Endothelial cell of umbilical vein (primary cell): ENCODE measurements around the gene FKRP.

ENCODE experiments used
- CTCF ChIP-seq, 2 donors: IDR thresholded peaks; 1 replicate in 1 of 2; 2 replicates in 1 of 2; pipeline ENCODE4 v1.5.1; 2011; ENCODE audit warnings: low read length in 2 of 2, mild to moderate bottlenecking in 2 of 2, moderate library complexity in 2 of 2, control low read depth in 1 of 2, inconsistent platforms in 1 of 2, low read depth in 1 of 2; ENCODE audit not compliant: insufficient read depth in 1 of 2; ENCODE audit errors: extremely low read depth in 1 of 2
- EZH2 ChIP-seq: IDR thresholded peaks from 2 replicates; pipeline ENCODE4 v1.6.1; 2012; ENCODE audit warnings: borderline replicate concordance, low read depth, mild to moderate bottlenecking, moderate library complexity, low read length, inconsistent platforms; ENCODE audit not compliant: severe bottlenecking
- JUN ChIP-seq: IDR thresholded peaks from 2 replicates; pipeline ENCODE4 v1.6.1; 2011; ENCODE audit warnings: borderline replicate concordance, low read depth; ENCODE audit not compliant: insufficient read length, insufficient read depth
- MAX ChIP-seq: IDR thresholded peaks from 2 replicates; pipeline ENCODE4 v1.6.1; 2011; ENCODE audit not compliant: insufficient read depth, insufficient read length
- POLR2A ChIP-seq: IDR thresholded peaks from 2 replicates; pipeline ENCODE4 v1.6.1; 2012; ENCODE audit warnings: low read depth, mild to moderate bottlenecking, control low read depth, low read length
- POLR2AphosphoS5 ChIP-seq: IDR thresholded peaks from 2 replicates; pipeline ENCODE4 v1.6.1; 2012; ENCODE audit warnings: low read depth, mild to moderate bottlenecking, control low read depth, low read length, moderate library complexity; ENCODE audit not compliant: insufficient read depth

- TF ChIP-seq CTCF (IDR thresholded peaks at IDR 0.05; ENCODE audit: extremely low read depth in 1 of 2, insufficient read depth in 1 of 2, low read depth in 1 of 2, low read length in 2 of 2) (peak; percentile 95 to 98), EZH2 (no peak), JUN (no peak), POLR2A (peak; percentile 26), POLR2AphosphoS5 (peak; percentile 41), MAX (no peak)
Measured at GRCh38 chr19:46704379-46705076, 41.3 kb upstream of the FKRP start.
